Suppressor macrophage treated with lipopolysaccharide for 4 hours (primary cell): Measurements from ENCODE around the gene LIPC.
"Not testable (repeated sequence)": the region's sequence is repeated elsewhere in the genome, so short reads cannot be mapped to it uniquely, and the experiment has no call there.

Experiments
- DNase-seq: peaks from one replicate; pipeline ENCODE4 v3.0.0-alpha.2; 2020

LIPC gene

GRCh38 chr15:58594898-58595297, 163.1 kb downstream of the LIPC start:
- no peak for DNase-seq

- DNase-seq: no peak
Observed at GRCh38 chr15:58595516-58596263, 163.9 kb downstream of the LIPC start.

- peak; percentile 28 for DNase-seq
Observed at GRCh38 chr15:58597943-58598828, 166.4 kb downstream of the LIPC start.

GRCh38 chr15:58598829-58599210, 167.0 kb downstream of the LIPC start:
- DNase-seq: no peak

- DNase-seq: no peak
Observed at GRCh38 chr15:58602823-58603222, 171.0 kb downstream of the LIPC start.

GRCh38 chr15:58603927-58604326, 172.1 kb downstream of the LIPC start:
- not testable (repeated sequence) for DNase-seq

GRCh38 chr15:58604455-58604923, 172.7 kb downstream of the LIPC start:
- DNase-seq: no peak

- peak; percentile 52 for DNase-seq
Observed at GRCh38 chr15:58605931-58606530, 174.2 kb downstream of the LIPC start.

GRCh38 chr15:58606577-58607080, 174.8 kb downstream of the LIPC start:
- DNase-seq: no peak

- DNase-seq: peak; percentile 30
Observed at GRCh38 chr15:58608129-58608590, 176.4 kb downstream of the LIPC start.

- no peak for DNase-seq
Observed at GRCh38 chr15:58608711-58609110, 176.9 kb downstream of the LIPC start.

GRCh38 chr15:58611731-58612676, 180.2 kb downstream of the LIPC start:
- DNase-seq: no peak

GRCh38 chr15:58616171-58616570, 184.4 kb downstream of the LIPC start:
- DNase-seq: no peak
